ENCODE measurements around the gene SNED1. TPM values are rescaled to one million over a fixed set of nuclear protein-coding genes. Genes with fewer than 3 reads are reported as not detected.
A peak's percentile ranks its signal among the peaks of the same experiment; 100 is the strongest.

SNED1 gene
- total RNA-seq, 1 experiment from 2014 or later, result 2.8 TPM

- ChIA-PET CTCF (no interaction called here), POLR2A (ENCODE audit: unreplicated experiment) (no interaction called here)
- no peaks in the 10 kb centered on the region for H3K36me3 ChIP-seq (ENCODE audit: low read depth)
- H3K4me1 ChIP-seq (replicated peaks; ENCODE audit: insufficient read depth), result peaks cover 17% of the 10 kb centered on the region
- no peak overlapping the region for H3K27ac ChIP-seq
- H2AFZ ChIP-seq, result no peak overlapping the region
- no peak for TF ChIP-seq CTCF (conservative IDR thresholded peaks at IDR 0.05)
- no peak for TF ChIP-seq EZH2 (IDR thresholded peaks at IDR 0.05; ENCODE audit: low read depth)
- no peaks in the 10 kb centered on the region for H3K9me2 ChIP-seq (ENCODE audit: insufficient read depth)
- H3F3A ChIP-seq (ENCODE audit: insufficient read depth, low read depth), result peaks cover 12% of the 10 kb centered on the region; the same call in 1 of the 2 replicates
- intact Hi-C loops (cut with micrococcal nuclease; ENCODE audit: unreplicated experiment), result no loop called here
- H3K27me3 ChIP-seq (ENCODE audit: insufficient read depth, low read depth), result no peaks in the 10 kb centered on the region
- no peak overlapping the region for H3K4me2 ChIP-seq
- no TSS peak for BruUV-seq (replicated peaks)
- H4K20me1 ChIP-seq (ENCODE audit: insufficient read depth), result no peaks in the 10 kb centered on the region
- peaks cover 16% of the 10 kb centered on the region for H3K9me3 ChIP-seq (ENCODE audit: insufficient read depth, low read depth)
- no peaks in the 10 kb centered on the region for H3K79me2 ChIP-seq (ENCODE audit: low read depth)
- H3K4me3 ChIP-seq, result no peak overlapping the region
- no peak for DNase-seq
Observed at GRCh38 chr2:241007880-241008710, 9.7 kb downstream of the SNED1 start.

- H3K9me2 ChIP-seq (ENCODE audit: insufficient read depth), result no peaks in the 10 kb centered on the region
- no peak for TF ChIP-seq CTCF (conservative IDR thresholded peaks at IDR 0.05)
- intact Hi-C loops (cut with micrococcal nuclease; ENCODE audit: unreplicated experiment), result no loop called here
Observed at GRCh38 chr2:241008711-241009121, 10.3 kb downstream of the SNED1 start.

GRCh38 chr2:241009191-241009590, 10.8 kb downstream of the SNED1 start:
- H3K4me3 ChIP-seq, result no peak overlapping the region
- H3K4me1 ChIP-seq (replicated peaks; ENCODE audit: insufficient read depth), result peaks cover 17% of the 10 kb centered on the region
- peaks cover 12% of the 10 kb centered on the region; the same call in 1 of the 2 replicates for H3F3A ChIP-seq (ENCODE audit: insufficient read depth, low read depth)
- H3K9me2 ChIP-seq (ENCODE audit: insufficient read depth), result no peaks in the 10 kb centered on the region
- no peaks in the 10 kb centered on the region for H3K79me2 ChIP-seq (ENCODE audit: low read depth)
- H3K4me2 ChIP-seq, result peak overlapping the region; percentile 73; the same call in 1 of the 2 replicates
- DNase-seq, result no peak
- H2AFZ ChIP-seq, result no peak overlapping the region
- intact Hi-C loops (cut with micrococcal nuclease; ENCODE audit: unreplicated experiment), result no loop called here
- BruUV-seq (replicated peaks), result no TSS peak
- H3K36me3 ChIP-seq (ENCODE audit: low read depth), result no peaks in the 10 kb centered on the region
- no peak overlapping the region for H3K27ac ChIP-seq
- peaks cover 5% of the 10 kb centered on the region for H3K9me3 ChIP-seq (ENCODE audit: insufficient read depth, low read depth)
- ChIA-PET POLR2A (ENCODE audit: unreplicated experiment) (interaction anchor here (0.5 to 0.7 kb wide), 4 partner anchors 63 to 678 kb away, joined by 3 to 6 read pairs (median 3); partner anchors contain the start of genes DTYMK and PASK), CTCF (no interaction called here)
- H4K20me1 ChIP-seq (ENCODE audit: insufficient read depth), result no peaks in the 10 kb centered on the region
- no peaks in the 10 kb centered on the region for H3K27me3 ChIP-seq (ENCODE audit: insufficient read depth, low read depth)
- no peak for TF ChIP-seq CTCF (conservative IDR thresholded peaks at IDR 0.05)
- no peak for TF ChIP-seq EZH2 (IDR thresholded peaks at IDR 0.05; ENCODE audit: low read depth)

More at GRCh38 chr2:241008711-241009121, 10.3 kb downstream of the SNED1 start:
- Histone ChIP-seq H3K4me1 (replicated peaks; ENCODE audit: insufficient read depth) (peaks cover 17% of the 10 kb centered on the region), H3K36me3 (ENCODE audit: low read depth) (no peaks in the 10 kb centered on the region), H3K4me2 (no peak overlapping the region), H3K79me2 (ENCODE audit: low read depth) (no peaks in the 10 kb centered on the region), H3K9me3 (ENCODE audit: insufficient read depth, low read depth) (peaks cover 10% of the 10 kb centered on the region), H2AFZ (no peak overlapping the region), H4K20me1 (ENCODE audit: insufficient read depth) (no peaks in the 10 kb centered on the region), H3K27me3 (ENCODE audit: insufficient read depth, low read depth) (no peaks in the 10 kb centered on the region), H3K4me3 (no peak overlapping the region), H3F3A (ENCODE audit: insufficient read depth, low read depth) (peaks cover 12% of the 10 kb centered on the region; the same call in 1 of the 2 replicates), H3K27ac (no peak overlapping the region)
- POLR2A ChIA-PET (ENCODE audit: unreplicated experiment), result no interaction called here
- no peak for DNase-seq
- CTCF ChIA-PET, result no interaction called here
- no TSS peak for BruUV-seq (replicated peaks)

Data from PC-9 (cell line).